GM21825 (cell line): ENCODE results near the gene VAMP8.
"Not testable (repeated sequence)": the region's sequence is repeated elsewhere in the genome, so short reads cannot be mapped to it uniquely, and the experiment has no call there.

ENCODE experiments used
- ATAC-seq: cut with Tn5 transposase; IDR thresholded peaks from one replicate; pipeline ENCODE4 v1.9.1; 2021; ENCODE audit warnings: mild to moderate bottlenecking, moderate library complexity; ENCODE audit not compliant: unreplicated experiment

The VAMP8 gene

GRCh38 chr2:85615413-85615728 lies 38.0 kb downstream of the VAMP8 start:
- no peak for ATAC-seq

DNA sequence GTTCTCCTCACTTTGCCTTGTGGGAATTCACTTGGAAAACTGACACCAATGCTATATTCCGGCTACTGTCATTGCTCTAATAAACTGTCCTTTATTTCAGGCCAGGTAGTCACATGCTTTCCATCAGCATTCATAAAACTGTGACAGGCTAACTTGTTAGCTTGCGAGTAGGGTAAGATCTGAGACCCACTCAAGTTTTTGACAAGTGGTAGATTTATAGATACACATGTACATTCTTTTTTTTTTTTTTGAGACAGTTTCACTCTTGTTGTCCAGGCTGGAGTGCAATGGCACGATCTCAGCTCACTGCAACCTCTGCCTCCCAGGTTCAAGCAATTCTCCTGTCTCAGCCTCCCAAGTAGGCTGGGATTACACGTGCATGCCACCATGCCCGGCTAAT lies 40.3 kb downstream of the VAMP8 start:
- ATAC-seq, result not testable (repeated sequence)

GRCh38 chr2:85619617-85620016 lies 42.2 kb downstream of the VAMP8 start:
- no peak for ATAC-seq

GRCh38 chr2:85621338-85621737 lies 44.0 kb downstream of the VAMP8 start:
- no peak for ATAC-seq

- no peak for ATAC-seq
Observed at GRCh38 chr2:85623991-85624390, 46.6 kb downstream of the VAMP8 start.

- peak; percentile 86 for ATAC-seq
Observed at GRCh38 chr2:85628658-85629057, 51.3 kb downstream of the VAMP8 start.

GRCh38 chr2:85631316-85631715 lies 53.9 kb downstream of the VAMP8 start:
- ATAC-seq, result no peak
